GM21447 (cell line): Measurements from ENCODE around the gene LMBR1.
A peak's percentile ranks its signal among the peaks of the same experiment; 100 is the strongest.

ENCODE experiments used
- ATAC-seq: cut with Tn5 transposase; IDR thresholded peaks from one replicate; pipeline ENCODE4 v1.9.1; 2021; ENCODE audit not compliant: unreplicated experiment

The LMBR1 gene

DNA sequence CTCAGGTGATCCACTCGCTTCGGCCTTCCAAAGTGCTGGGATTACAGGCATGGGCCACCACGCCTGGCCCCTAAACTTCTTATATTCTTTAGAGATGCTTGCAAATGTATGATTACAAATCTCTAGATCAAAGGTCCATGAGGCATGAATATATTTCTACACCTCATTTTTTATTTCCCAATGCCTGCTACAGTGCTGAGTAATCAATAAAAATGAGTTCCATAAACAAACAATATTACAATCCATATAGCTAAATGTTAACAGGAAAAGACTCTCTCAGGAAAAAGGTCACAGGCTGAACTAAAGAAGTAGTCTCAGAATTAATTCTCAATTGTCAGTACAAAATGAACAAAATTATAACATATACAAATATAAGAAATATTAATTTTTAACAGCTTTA, 90.8 kb downstream of the LMBR1 start:
- no peak for ATAC-seq

DNA sequence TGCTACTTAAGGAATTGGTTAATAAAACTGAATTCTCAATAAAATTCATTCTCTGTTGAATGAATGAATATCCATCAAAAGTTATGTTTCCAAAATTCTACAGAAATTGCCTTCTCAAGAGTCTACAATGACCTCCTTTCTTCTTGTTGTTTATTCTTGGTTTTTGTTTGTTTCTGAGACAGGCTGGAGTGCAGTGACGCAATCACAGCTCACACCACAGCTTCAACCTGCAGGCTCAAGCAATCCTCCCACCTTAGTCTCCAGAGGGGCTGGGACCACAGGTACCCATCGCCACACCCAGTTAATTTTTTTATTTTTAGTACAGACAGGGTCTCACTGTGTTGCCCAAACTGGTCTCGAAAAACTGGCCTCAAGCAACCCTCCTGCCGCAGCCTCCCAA, 97.6 kb downstream of the LMBR1 start:
- no peak for ATAC-seq

DNA sequence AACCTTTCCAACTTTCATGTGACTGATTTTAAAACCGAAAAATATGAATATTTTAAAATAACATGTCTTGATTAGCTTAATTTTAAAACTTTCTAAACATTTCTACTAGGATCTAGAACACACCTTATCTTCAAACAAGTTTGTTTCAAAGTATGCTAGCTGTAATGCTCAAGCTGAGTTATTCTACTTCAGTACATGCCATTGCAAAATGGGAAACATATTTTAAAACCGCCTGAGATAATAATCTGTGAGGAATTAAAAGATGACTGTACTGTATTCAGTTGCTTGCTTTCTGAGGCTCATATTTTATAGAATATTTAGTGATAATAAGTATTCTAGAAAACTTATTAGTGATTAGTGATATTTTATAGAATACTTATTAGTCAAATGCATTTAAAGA, 99.6 kb downstream of the LMBR1 start:
- ATAC-seq: no peak

DNA sequence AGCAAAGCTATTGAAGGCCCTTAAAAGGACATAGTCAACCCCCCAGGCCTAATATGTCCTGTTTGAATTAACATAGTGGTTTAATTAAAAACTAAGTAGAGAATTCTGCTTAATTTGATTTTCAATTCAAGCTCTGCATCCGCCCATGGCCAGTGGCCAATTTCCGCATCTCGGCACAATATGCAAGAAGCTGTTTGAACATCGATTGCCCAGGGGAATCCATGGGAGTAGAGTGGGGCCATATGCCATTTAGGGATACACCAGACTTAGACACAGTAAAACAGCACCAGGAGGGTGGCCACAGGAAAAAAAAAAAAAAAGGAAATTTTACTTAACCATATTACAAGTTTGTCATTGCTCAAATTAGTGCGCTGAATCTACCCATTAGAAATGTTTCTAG, 100.4 kb downstream of the LMBR1 start:
- no peak for ATAC-seq

DNA sequence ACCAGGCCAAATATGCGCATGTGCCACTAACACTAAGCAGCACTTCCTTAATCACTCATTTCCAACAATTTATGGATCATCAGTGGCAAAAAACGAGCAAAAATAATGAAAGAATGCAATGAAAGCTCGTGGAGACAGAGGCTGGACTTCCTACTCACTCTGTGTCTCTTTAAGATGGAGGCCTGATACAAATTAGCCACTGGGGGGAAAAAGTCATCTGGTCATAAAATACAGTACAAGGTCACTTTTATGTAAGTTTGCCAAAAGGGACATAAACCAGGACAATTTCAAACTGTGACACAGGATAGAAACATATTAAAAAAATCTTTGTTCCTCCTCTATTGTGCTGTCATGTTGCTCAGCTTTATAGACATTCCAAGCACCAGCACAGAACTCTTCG, 101.7 kb downstream of the LMBR1 start:
- ATAC-seq: no peak

DNA sequence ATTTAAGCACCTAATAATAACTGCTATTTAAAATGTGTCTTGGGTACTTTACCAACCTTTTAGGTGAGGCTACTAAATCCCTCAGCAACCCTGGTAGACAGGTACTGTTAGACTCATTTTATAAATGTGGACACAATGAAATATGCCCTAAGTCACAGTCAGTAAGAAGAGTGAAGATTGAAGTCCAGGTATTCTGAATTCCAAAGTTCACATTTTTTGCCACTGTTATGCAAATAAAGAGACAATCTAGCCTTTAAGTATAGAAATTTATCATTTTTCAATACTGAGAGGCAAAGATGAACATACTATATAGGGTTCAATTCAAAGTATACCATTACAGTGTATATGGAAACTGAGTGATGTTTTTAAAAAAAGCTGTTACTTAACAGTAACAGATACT, 102.7 kb downstream of the LMBR1 start:
- ATAC-seq: no peak

DNA sequence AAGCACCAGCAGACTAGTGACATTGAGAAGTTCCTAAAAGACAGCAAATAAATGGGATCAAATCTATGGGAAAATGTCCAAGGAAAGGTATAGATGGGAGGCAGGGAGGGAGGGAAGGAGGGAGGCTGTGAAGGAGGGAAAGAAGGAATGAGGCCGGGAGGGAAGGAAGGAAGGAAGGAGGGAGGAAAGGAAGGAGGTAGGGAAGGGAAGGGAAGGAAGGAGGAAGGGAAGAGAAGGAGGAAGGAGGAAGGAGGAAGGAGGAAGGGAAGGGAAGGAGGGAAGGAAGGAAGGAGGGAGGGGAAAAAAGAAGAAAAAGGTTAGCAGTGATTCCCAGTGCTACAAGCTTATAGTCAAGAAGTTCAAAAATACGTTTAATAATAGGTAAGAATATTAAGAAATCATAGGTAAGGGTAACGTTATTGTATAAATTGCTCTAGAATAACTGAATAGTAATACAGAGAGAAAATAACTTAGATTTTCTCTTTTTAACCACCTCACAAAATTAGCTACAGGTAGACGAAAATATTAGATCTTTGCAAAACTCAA, 106.9 kb downstream of the LMBR1 start:
- no peak for ATAC-seq

DNA sequence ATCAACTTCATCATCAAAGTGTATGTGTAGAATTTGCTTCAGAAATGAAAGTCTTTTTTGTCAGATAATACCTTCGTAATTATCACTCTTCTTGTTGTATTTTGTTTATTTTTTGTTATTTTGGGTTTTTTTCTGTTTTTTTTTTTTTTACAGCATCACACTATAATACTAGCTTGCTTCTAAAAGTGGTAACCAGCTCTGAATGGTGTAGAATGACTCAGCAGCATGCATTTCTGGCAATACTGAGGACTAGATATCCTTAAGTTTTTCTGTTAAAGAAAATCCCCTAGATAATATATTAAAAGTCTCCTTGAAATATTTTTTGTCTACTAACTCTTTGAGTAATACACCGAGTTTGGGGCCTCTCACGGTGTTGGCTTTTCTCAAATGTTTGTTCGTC, 109.1 kb downstream of the LMBR1 start:
- ATAC-seq: no peak

DNA sequence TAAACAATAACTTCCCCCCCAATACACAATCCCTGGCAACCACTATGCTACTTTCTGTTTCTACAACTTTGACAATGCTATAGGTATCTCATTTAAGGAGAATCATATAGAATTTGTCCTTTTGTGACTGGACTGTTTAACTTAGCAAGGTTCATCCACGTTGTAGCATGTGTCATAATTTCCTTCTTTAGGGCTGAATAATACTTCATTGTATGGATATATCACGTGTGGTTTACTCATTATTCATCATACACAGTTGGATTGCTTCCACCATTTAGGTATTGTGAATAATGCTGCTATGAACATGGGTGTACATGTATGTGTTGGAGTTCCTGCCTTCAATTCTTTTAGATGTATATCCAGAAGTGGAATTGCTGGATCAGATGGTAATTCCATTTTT, 111.0 kb downstream of the LMBR1 start:
- no peak for ATAC-seq

DNA sequence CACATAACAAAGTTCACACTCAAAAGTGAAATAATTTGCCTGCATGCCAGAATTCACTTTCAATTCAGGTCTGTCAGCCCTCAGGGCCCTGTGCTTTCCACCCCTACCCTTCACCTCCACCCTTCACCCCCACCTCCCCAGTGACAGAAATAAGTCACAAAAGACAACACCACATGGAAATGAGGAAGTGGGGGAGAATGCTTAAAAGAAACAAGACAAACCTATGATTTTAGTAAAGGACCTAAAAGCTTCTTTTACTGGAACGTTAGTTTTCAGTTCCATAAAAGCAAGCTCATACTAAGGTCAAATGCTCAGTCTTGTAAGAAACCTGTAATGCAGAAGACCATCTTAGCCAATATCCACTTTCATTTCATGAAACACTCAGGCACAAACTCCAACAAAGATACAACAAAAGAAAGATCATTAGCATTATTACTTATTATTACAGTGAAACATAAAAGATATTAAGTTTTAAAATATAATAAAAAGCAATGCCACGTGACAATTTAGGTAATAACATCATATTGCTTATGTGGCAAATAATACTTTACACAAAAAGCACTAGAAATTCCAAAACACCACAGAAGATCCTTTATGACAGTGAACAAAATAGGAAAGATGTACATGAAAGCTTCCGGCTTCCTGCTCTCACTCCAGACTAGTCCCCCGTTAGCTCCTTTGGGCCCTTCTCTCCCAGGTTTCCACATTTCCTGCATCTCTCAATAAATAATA, 112.1 kb downstream of the LMBR1 start:
- peak; percentile 90 for ATAC-seq

DNA sequence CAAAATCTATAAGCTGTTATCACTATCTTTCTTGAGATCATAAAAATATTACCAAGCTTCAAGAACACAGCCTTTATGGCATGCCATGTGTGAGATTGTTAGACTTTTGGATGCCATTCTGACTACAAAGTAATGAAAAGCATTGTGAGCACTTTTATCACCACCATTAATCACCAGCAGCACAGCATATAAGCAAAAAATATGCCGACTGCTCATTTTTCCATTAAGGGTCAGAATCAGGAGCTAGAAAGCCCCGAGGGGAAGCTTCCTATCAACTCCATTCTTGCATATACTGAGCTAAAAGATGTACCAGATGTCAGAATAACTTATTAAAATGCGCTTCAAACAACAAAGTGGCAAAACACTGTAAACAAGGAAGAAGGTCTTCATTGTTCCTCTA, 114.3 kb downstream of the LMBR1 start:
- no peak for ATAC-seq

DNA sequence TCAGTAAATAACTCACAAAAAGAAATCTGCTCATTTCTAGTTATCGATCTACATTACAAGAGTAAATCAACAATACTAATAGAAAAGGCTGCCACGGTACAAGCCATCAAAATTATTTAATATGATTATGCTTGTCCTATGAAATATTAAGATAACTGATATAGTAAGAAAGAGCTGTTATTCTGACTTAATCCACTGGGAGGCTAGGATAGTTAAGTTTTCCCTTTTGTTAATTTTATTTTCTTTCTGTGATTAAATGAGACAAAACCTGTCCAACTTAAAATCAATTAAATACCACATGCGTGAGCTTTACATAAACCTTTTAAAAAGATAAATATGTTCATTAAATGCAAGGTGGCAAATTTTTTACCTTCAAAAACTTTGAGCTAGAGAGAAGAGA, 114.8 kb downstream of the LMBR1 start:
- no peak for ATAC-seq

DNA sequence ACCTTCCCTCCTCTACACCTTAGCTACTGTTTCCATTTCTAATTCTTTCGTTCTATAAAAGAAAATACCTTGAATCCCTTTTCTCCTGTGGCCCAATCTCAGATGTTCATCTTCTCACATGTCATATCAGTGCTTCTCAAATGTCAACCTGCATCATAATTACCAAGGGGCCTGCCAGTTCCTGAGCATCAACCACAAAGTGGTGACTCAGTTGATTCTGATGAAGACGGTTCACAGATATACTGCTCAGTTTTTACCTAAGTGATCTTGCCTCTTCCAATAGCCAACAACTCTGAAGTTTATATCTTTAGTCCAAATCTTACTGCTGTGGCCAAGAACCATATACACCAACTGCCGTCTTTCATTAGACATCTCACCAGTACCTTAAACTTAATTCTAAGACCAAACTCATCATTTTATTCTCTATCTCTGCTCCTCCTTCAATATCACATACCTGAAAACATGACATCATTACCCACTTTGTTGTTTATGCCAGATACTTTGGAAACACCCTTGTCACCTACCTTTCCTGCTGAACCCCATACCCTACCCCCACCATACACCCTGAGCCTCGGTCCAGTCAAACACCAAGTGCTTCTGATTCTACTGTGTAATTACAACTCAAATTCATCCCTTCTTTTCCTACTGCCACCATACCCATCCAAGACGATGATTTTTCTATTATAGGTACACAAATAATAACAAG, 115.5 kb downstream of the LMBR1 start:
- ATAC-seq: no peak

DNA sequence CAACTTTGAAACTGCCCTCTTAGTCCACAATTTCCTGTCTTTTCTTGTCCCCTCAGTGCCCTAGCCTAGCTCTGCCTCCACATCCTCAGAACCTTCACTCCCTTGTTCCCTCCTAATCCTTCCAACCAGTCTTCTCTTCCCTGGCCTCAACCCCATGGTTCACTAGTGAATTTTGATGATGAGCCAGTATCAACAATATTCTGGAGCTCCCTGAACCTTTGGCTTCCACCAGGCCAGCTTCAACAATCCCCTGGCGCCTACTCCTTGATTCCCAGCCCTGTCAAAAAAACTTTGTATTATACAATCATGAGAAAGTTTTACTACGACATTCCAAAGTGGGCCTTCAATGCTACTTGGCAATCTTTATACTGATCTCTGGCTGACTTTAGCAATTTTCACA, 116.5 kb downstream of the LMBR1 start:
- no peak for ATAC-seq

DNA sequence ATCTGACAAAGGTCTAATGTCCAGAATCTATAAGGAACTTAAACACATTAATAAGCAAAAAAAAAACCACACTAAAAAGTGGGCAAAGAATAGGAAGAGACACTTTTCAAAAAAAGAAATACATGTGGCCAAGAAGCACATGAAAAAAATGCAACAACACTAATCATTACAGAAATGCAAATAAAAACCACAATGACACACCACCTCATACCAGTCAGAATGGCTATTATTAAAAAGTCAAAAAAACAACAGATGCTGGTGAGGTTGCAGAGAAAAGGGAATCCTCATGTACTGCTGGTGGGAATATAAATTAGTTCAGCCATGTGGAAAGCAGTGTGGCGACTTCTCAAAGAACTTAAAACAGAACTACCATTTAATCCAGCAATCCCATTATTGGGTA, 119.0 kb downstream of the LMBR1 start:
- peak; percentile 49 for ATAC-seq

DNA sequence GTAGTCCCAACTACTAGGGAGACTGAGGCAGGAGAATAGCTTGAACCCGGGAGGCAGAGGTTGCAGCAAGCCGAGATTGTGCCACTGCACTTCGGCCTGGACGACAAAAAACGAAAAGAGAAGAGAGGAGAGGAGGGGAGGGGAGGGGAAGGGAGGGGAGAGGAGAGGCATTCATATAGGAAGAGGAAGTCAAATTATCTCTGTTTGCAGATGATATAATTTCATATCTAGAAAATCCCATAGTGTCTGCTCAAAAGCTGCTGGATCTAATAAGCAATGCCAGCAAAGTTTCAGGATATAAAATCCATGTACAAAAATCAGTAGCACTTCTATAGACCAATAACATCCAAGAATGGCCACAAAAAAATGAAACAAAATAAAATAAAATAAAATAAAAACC, 120.3 kb downstream of the LMBR1 start:
- ATAC-seq: no peak

DNA sequence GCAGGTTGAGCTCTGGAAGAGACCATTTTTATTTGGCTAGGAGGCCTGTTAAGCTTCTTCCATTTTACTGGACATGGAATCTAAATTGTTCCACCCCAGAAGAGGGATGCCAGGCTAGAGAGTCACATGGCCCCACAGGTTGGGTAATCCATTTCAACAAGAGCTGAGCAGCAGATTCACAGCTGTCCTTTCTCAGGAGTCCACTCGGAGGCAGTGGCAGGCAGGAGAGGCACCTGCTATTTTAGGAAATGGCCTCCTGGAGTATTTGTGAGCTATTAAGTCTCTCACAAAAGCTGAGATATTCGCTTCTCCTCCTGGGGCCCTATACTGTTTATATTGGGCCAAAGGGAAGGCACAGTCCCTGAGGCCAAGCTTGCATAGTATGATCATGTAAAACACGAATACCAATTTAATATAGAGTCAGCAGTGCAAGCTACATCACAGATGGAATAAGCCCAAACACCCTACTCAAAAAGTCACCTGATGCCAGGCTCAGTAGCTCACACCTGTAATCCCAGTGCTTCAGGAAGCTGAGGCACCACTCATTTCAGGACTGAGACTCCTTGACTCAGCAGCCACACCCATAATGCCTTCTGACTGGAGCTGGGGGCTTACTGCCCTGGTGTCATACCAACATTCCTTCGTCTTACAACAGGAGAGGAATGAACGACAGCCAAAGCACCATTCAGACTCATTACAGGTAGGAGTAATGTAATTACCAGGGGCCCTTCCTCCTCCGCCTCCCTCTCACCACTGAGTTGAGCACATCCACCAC, 124.1 kb downstream of the LMBR1 start:
- peak; percentile 50 for ATAC-seq

DNA sequence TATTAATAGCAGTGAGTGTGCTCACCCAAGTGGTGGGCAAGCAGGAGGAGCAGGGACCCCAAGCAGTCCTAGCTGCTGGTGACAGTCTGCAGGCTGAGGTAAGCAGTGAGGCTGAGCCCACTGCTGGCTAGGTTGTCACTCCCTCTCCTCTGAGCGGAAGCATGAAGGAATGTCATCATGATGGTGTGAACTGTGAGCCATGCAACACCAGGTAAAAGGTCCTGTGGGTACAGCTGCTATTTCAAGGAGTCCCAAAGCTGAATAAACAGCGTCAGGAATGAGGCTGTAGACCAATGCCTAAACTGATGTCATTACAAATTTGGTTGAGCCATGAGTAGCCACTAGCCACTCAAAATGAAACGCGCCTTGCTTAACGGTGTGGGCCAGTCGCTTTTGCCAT, 126.3 kb downstream of the LMBR1 start:
- no peak for ATAC-seq

DNA sequence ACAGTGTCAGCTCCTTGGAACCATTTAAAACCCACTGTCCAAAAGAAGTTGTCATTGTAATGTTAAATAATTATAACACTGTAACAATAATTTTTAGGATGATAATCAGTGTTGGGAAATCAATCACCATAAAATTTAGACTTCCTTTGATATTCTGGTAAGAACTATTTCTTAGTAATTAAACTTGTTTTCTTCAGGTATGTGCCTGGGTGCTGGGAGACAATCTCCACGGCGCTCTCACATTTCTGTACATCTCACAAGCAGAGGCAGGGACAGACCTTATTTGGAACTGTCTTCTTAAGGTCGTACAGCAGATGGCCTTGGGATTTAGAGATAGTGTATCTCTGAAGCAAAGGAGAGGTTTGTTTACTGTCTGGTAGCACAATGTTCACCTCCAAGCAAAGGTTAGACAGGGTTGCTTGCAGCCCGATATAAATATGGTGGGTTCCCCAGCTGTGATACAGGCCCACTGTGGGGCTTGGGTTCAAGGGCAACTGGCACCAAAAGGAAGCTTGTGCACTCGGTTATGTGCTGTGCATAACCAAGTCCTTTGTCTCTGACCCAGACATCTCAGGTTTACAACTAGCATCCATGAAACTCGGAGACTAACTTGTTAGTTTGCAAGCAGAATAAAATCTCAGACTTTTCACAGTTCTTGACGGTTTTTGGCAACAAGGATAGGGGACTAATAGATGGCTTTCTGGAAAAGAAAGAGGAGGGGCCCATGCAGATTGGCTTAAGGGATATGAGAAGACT, 126.9 kb downstream of the LMBR1 start:
- ATAC-seq: no peak

DNA sequence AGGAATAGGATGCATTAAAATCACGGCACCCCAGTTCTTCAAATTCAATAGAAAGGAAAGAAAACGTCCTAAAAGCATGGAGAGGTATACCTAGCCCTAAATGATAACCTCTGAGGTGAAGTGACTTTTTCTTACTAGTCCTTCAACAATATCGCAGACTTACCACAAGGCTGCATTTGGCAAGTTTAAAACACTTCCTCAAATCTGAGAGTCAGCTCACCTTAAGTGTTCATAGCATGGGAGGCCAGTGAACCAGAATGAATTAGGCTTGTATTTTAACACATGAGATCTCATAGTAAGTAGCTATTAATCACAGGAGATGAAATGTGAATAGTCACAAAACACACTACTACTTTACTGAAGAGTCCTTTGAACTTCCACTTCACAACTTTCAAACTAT, 128.2 kb downstream of the LMBR1 start:
- no peak for ATAC-seq

DNA sequence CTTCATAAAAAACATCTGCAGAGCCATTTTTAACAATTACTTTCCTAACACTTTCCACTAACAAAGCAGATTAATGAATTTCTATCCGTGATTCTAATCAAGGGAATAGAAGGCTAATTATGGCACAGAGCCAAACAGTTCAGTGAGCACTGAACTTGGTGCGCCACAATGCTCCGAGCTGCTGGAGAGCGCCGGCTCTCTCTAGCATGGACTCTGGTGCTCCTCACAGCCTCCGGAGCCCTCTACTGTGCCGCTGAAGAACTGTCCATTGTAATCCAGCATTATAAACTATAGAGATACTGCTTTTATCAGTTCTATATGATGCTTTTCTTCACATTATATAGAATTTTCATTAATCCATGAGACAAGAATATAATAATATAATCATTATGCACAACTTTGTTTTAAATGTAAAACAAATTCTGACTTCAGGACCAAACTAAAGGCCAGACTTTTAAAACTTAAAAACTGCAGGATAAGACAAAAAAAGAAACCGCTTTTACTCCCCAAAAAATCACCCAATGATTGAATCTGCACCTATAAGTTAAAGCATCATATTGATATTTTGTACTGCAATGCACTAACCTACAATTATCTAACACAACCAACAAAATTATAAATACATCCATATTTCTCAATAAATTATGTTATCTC, 128.8 kb downstream of the LMBR1 start:
- ATAC-seq: no peak
